H1 (cell line): ENCODE results near the gene NAV3. TPM values are rescaled to one million over a fixed set of nuclear protein-coding genes. Genes with fewer than 3 reads are reported as not detected.

Source experiments
- CTCF ChIA-PET: fragments of 300-600 bp; sonication (Branson Sonifier 250); formaldehyde crosslinking; loops from one replicate; lab custom pipeline; 2021; ENCODE audit not compliant: partially characterized antibody; lab: Charles Lee
- POLR2A ChIA-PET: fragments of 300-600 bp; sonication (Branson Sonifier 250); formaldehyde crosslinking; loops from one replicate; lab custom pipeline; 2021; ENCODE audit warnings: inconsistent platforms; ENCODE audit not compliant: partially characterized antibody; lab: Charles Lee
- DNase-seq, 2 experiments: peaks; one replicate each; pipeline versions ENCODE4 v3.0.0 to v3.0.0-alpha.2; 2010 to 2022; ENCODE audit warnings: low spot score in 2 of 2, low read depth in 1 of 2, mixed read lengths in 1 of 2
- FAIRE-seq: peaks from 2 replicates; lab custom pipeline; 2011; peaks lifted over from hg19 to GRCh38; lab: Jason Lieb, UNC
- H2AFZ ChIP-seq: 2 replicates; pipeline ENCODE4 v1.8.1; 2012; ENCODE audit warnings: low read length, inconsistent platforms
- H2AK5ac ChIP-seq: 2 replicates; pipeline ENCODE4 v1.6.1; 2013; ENCODE audit warnings: low read depth, low read length
- H2BK120ac ChIP-seq: replicated peaks from 2 replicates; pipeline ENCODE3; 2013; ENCODE audit warnings: low read depth, low read length, inconsistent platforms
- H2BK12ac ChIP-seq: 2 replicates; pipeline ENCODE4 v1.6.1; 2013; ENCODE audit warnings: low read depth, low read length
- H2BK15ac ChIP-seq: 2 replicates; pipeline ENCODE4 v1.6.1; 2013; ENCODE audit warnings: low read length
- H2BK20ac ChIP-seq: 2 replicates; pipeline ENCODE4 v1.6.1; 2013; ENCODE audit warnings: low read length
- H2BK5ac ChIP-seq: 2 replicates; pipeline ENCODE4 v1.6.1; 2013; ENCODE audit warnings: low read depth, low read length
- H3K14ac ChIP-seq: 2 replicates; pipeline ENCODE4 v1.6.1; 2013; ENCODE audit warnings: inconsistent platforms; ENCODE audit not compliant: insufficient read length
- H3K18ac ChIP-seq: 2 replicates; pipeline ENCODE4 v1.6.1; 2013; ENCODE audit warnings: low read length; ENCODE audit errors: extremely low read depth
- H3K23ac ChIP-seq: 2 replicates; pipeline ENCODE4 v1.6.1; 2013; ENCODE audit warnings: inconsistent platforms; ENCODE audit not compliant: insufficient read length
- H3K23me2 ChIP-seq: 2 replicates; pipeline ENCODE4 v1.6.1; 2013; ENCODE audit warnings: low read depth, low read length
- H3K27ac ChIP-seq: 2 replicates; pipeline ENCODE4 v1.6.1; 2011; ENCODE audit warnings: low read depth, low read length, inconsistent platforms
- H3K27me3 ChIP-seq, 4 experiments: replicated peaks in 1 of 4; 1 replicate in 1 of 4; 2 replicates in 3 of 4; pipeline versions ENCODE4 v1.6.1 to v1.8.1; 2011 to 2013; ENCODE audit warnings: low read length in 3 of 4, mild to moderate bottlenecking in 3 of 4, inconsistent platforms in 2 of 4, mixed read lengths in 2 of 4, moderate library complexity in 1 of 4; ENCODE audit not compliant: control insufficient read depth in 3 of 4, insufficient read depth in 3 of 4; ENCODE audit errors: extremely low read depth in 1 of 4
- H3K36me3 ChIP-seq, 4 experiments: 2 replicates each; pipeline versions ENCODE4 v1.6.1 to v1.8.1; 2011 to 2013; ENCODE audit warnings: mild to moderate bottlenecking in 4 of 4, low read length in 3 of 4, moderate library complexity in 2 of 4, control low read depth in 1 of 4, inconsistent platforms in 1 of 4; ENCODE audit not compliant: insufficient read depth in 4 of 4, control insufficient read depth in 2 of 4
- H3K4ac ChIP-seq: replicated peaks from 2 replicates; pipeline ENCODE3; 2013; ENCODE audit warnings: low read length, low read depth, mixed read lengths, inconsistent platforms; ENCODE audit not compliant: insufficient read length
- H3K4me1 ChIP-seq, 4 experiments: replicated peaks in 1 of 4; 1 replicate in 1 of 4; 2 replicates in 3 of 4; pipeline versions ENCODE4 v1.6.1 to v1.8.1; 2011 to 2013; ENCODE audit warnings: low read length in 3 of 4, inconsistent platforms in 2 of 4, mixed read lengths in 1 of 4; ENCODE audit not compliant: insufficient read depth in 4 of 4, control insufficient read depth in 3 of 4
- H3K4me2 ChIP-seq, 2 experiments: 2 replicates each; pipeline versions ENCODE4 v1.6.1 to v1.8.1; 2011 to 2013; ENCODE audit warnings: low read depth in 2 of 2, low read length in 2 of 2, control low read depth in 1 of 2, inconsistent platforms in 1 of 2, mild to moderate bottlenecking in 1 of 2; ENCODE audit not compliant: insufficient read depth in 1 of 2
- H3K4me3 ChIP-seq, 4 experiments: fragments of 200-600, 300-600 bp in 1 of 4; sonication (generic), shearing (Covaris generic), sonication (Bioruptor Twin) in 1 of 4; 2 replicates each; pipeline versions ENCODE4 v1.5.1 to v1.8.1; 2011 to 2016; ENCODE audit warnings: low read length in 4 of 4, low read depth in 3 of 4, control low read depth in 2 of 4, inconsistent platforms in 2 of 4, mild to moderate bottlenecking in 2 of 4, mixed read lengths in 1 of 4, moderate library complexity in 1 of 4; ENCODE audit not compliant: insufficient read depth in 2 of 4; ENCODE audit errors: extremely low read depth in 1 of 4
- H3K56ac ChIP-seq: replicated peaks from 2 replicates; pipeline ENCODE3; 2013; ENCODE audit warnings: low read depth, mild to moderate bottlenecking, mixed read lengths, low read length, inconsistent platforms; ENCODE audit not compliant: insufficient read length
- H3K79me1 ChIP-seq: 2 replicates; pipeline ENCODE4 v1.6.1; 2013; ENCODE audit warnings: low read depth, low read length, control low read depth
- H3K79me2 ChIP-seq, 2 experiments: 2 replicates each; pipeline versions ENCODE4 v1.6.1 to v1.8.1; 2012 to 2013; ENCODE audit warnings: low read length in 2 of 2, mild to moderate bottlenecking in 2 of 2, inconsistent platforms in 1 of 2; ENCODE audit not compliant: insufficient read depth in 2 of 2, control insufficient read depth in 1 of 2
- H3K9ac ChIP-seq, 4 experiments: replicated peaks in 1 of 4; 1 replicate in 1 of 4; 2 replicates in 3 of 4; pipeline versions ENCODE4 v1.6.1 to v1.8.1; 2011 to 2013; ENCODE audit warnings: low read depth in 3 of 4, low read length in 3 of 4, control low read depth in 2 of 4, mild to moderate bottlenecking in 2 of 4, moderate library complexity in 2 of 4, inconsistent platforms in 1 of 4; ENCODE audit errors: extremely low read depth in 1 of 4
- H3K9me3 ChIP-seq, 2 experiments: 2 replicates each; pipeline versions ENCODE4 v1.6.1 to v1.8.1; 2012 to 2013; ENCODE audit warnings: mild to moderate bottlenecking in 2 of 2, moderate library complexity in 2 of 2, control low read depth in 1 of 2, inconsistent platforms in 1 of 2, low read depth in 1 of 2, low read length in 1 of 2, mixed read lengths in 1 of 2; ENCODE audit not compliant: insufficient read depth in 2 of 2
- H4K20me1 ChIP-seq, 2 experiments: replicated peaks in 1 of 2; 2 replicates each; pipeline versions ENCODE3 to v1.8.1; 2011 to 2013; ENCODE audit warnings: inconsistent platforms in 2 of 2, low read length in 2 of 2, mild to moderate bottlenecking in 1 of 2; ENCODE audit not compliant: insufficient read depth in 2 of 2, control insufficient read depth in 1 of 2
- H4K5ac ChIP-seq: 2 replicates; pipeline ENCODE4 v1.6.1; 2013; ENCODE audit warnings: low read length, low read depth, mixed read lengths, inconsistent platforms; ENCODE audit not compliant: insufficient read length
- H4K8ac ChIP-seq: 2 replicates; pipeline ENCODE4 v1.8.0; 2013; ENCODE audit warnings: mild to moderate bottlenecking, moderate library complexity, low read length, inconsistent platforms; ENCODE audit not compliant: insufficient read depth; ENCODE audit errors: extremely low read depth
- H4K91ac ChIP-seq: replicated peaks from 2 replicates; pipeline ENCODE3; 2013; ENCODE audit warnings: low read length, mixed read lengths, inconsistent platforms; ENCODE audit not compliant: insufficient read length
- polyA plus RNA-seq, 7 experiments: library from polyadenylated mRNA; depleted of rRNA in 3 of 7; stranded (reverse) in 5 of 7; unstranded in 2 of 7; fragments of >200 nt in 5 of 7; fragments of 200-250 nt in 2 of 7; gene quantifications; 1 replicate in 5 of 7; 2 replicates in 1 of 7; 4 replicates in 1 of 7; pipeline versions ENCODE4 v1.2.1 to v1.2.3, GENCODE V29; 2011 to 2013; ENCODE audit warnings: missing spikeins in 2 of 7, mixed read lengths in 2 of 7
- total RNA-seq: library from RNA; stranded (reverse); fragmentation: NEBNext Ultra II Directional; extraction: Animal tissue kit (Norgen Biotek cat#: 25700); gene quantifications from 2 replicates; pipeline ENCODE4 v1.2.1, GENCODE V29; 2021
- TF ChIP-seq, protein P1 (sequence below): IDR thresholded peaks from 2 replicates; pipeline ENCODE4 v1.6.1; 2011; ENCODE audit warnings: low read depth, mild to moderate bottlenecking, low read length; ENCODE audit not compliant: insufficient read depth

Gene NAV3
- total and polyA plus RNA-seq, 2 of the 8 experiments (the other 6 are each of a cell fraction or from before 2014, with no cell fraction given) = 0.47 to 5.0 TPM

DNA sequence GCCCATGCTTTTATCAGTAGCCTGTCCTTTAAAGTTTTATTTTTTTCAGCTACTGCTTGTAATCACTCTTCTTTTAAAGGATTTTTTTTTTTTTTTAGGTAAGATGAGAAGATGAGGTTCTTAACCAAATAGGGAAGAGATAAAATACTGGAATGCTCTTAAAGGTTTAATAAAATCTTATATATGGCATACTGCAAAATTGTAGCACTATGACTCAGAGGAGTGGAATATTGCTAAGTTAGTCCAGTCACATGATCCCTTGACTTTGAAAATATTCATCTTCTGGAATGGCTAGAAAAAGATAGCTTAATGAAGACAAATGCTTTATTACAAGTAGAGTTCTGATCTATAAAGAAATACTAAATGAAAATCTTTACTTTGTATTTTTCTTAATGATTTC, 116.6 kb downstream of the NAV3 start:
- Histone ChIP-seq H3K23ac (no peak overlapping the region), H4K20me1 (no peaks in the 10 kb centered on the region), H3K23me2 (no peaks in the 10 kb centered on the region), H4K8ac (no peak overlapping the region), H3K56ac (no peak overlapping the region), H3K4me2 (no peak overlapping the region), H3K4ac (no peak overlapping the region), H2AK5ac (no peak overlapping the region), H3K36me3 (no peaks in the 10 kb centered on the region), H3K9ac (no peak overlapping the region), H2BK20ac (no peak overlapping the region), H3K18ac (no peak overlapping the region), H3K9me3 (no peaks in the 10 kb centered on the region), H3K79me2 (no peaks in the 10 kb centered on the region), H2BK5ac (no peak overlapping the region), H2AFZ (no peak overlapping the region), H2BK120ac (no peak overlapping the region), H3K4me3 (no peak overlapping the region), H3K14ac (no peak overlapping the region), H2BK15ac (no peak overlapping the region), H4K91ac (no peak overlapping the region), H2BK12ac (no peak overlapping the region), H3K79me1 (no peaks in the 10 kb centered on the region), H3K4me1 (0 out of 7 replicates have a peak, but pooled peaks cover 0 to 2% (median 0%) of the 10 kb centered on the region in 4 experiments), H3K27ac (no peak overlapping the region), H4K5ac (no peak overlapping the region), H3K27me3 (no peaks in the 10 kb centered on the region)
- TF ChIP-seq, protein P1, sequence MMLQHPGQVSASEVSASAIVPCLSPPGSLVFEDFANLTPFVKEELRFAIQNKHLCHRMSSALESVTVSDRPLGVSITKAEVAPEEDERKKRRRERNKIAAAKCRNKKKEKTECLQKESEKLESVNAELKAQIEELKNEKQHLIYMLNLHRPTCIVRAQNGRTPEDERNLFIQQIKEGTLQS = no peak
- no peak for DNase-seq
- no peak for FAIRE-seq
- ChIA-PET CTCF (interaction anchor here (0.7 to 1.7 kb wide), 2 partner anchors 21 to 590 kb away, joined by 3 to 5 read pairs; no protein-coding TSS in a partner anchor), POLR2A (no interaction called here)
